ENCODE measurements around the gene PAK1IP1. TPM values are rescaled to one million over a fixed set of nuclear protein-coding genes. Genes with fewer than 3 reads are reported as not detected.

The PAK1IP1 gene
- total RNA-seq, 1 donor from 2014 or later = 18.1 TPM

- no peaks in the 10 kb centered on the region for H3K9me3 Mint-ChIP-seq
- DNase-seq (no peak), ATAC-seq (ENCODE audit: low read depth) (no peak)
- ChIA-PET POLR2A (interaction anchor here (0.6 to 6.4 kb wide), 2 partner anchors 30 to 205 kb away, joined by 9 to 75 read pairs; partner anchors contain the start of genes C6orf52 and PAK1IP1), CTCF (interaction anchor here (1.0 kb wide), 1 partner anchor 215 kb away, joined by 3 read pairs; no protein-coding TSS in a partner anchor)
- no peak for TF ChIP-seq CTCF (IDR thresholded peaks at IDR 0.05)
- no peaks in the 10 kb centered on the region for H3K27me3 Mint-ChIP-seq
- H3K36me3 Mint-ChIP-seq (ENCODE audit: low read depth) = peaks cover 29% of the 10 kb centered on the region
- H3K27ac Mint-ChIP-seq = no peak overlapping the region
- intact Hi-C loops (cut with micrococcal nuclease) = no loop called here
- peaks cover 39% of the 10 kb centered on the region for H3K4me1 Mint-ChIP-seq
- H3K4me3 Mint-ChIP-seq = no peak overlapping the region
These were observed 30.3 kb downstream of the PAK1IP1 start for GRCh38 chr6:10725044-10725443.

- Mint-ChIP-seq H3K9me3 (no peaks in the 10 kb centered on the region), H3K36me3 (ENCODE audit: low read depth) (peaks cover 35% of the 10 kb centered on the region), H3K27me3 (no peaks in the 10 kb centered on the region), H3K27ac (no peak overlapping the region), H3K4me1 (peaks cover 39% of the 10 kb centered on the region), H3K4me3 (no peak overlapping the region)
- POLR2A ChIA-PET = no interaction called here
- no peak for DNase-seq
- CTCF ChIA-PET = no interaction called here
- intact Hi-C loops (cut with micrococcal nuclease) = no loop called here
- ATAC-seq (ENCODE audit: low read depth) = no peak
- TF ChIP-seq CTCF (IDR thresholded peaks at IDR 0.05) = no peak
These were observed 30.9 kb downstream of the PAK1IP1 start for GRCh38 chr6:10725716-10726115.

- POLR2A ChIA-PET = no interaction called here
- ATAC-seq (ENCODE audit: low read depth) = no peak
- peaks cover 36% of the 10 kb centered on the region for H3K36me3 Mint-ChIP-seq (ENCODE audit: low read depth)
- peaks cover 7% of the 10 kb centered on the region for H3K4me1 Mint-ChIP-seq
- no peaks in the 10 kb centered on the region for H3K9me3 Mint-ChIP-seq
- no peak overlapping the region for H3K4me3 Mint-ChIP-seq
- H3K27ac Mint-ChIP-seq = no peak overlapping the region
- CTCF ChIA-PET = no interaction called here
- H3K27me3 Mint-ChIP-seq = no peaks in the 10 kb centered on the region
- intact Hi-C loops (cut with micrococcal nuclease) = no loop called here
- DNase-seq = no peak
- TF ChIP-seq CTCF (IDR thresholded peaks at IDR 0.05) = no peak
These were observed 35.5 kb downstream of the PAK1IP1 start for GRCh38 chr6:10730254-10730653.

- ATAC-seq (ENCODE audit: low read depth) (no peak), DNase-seq (no peak)
- no peak for TF ChIP-seq CTCF (IDR thresholded peaks at IDR 0.05)
- intact Hi-C loops (cut with micrococcal nuclease) = no loop called here
- Mint-ChIP-seq H3K36me3 (ENCODE audit: low read depth) (peaks cover 23% of the 10 kb centered on the region), H3K4me1 (no peaks in the 10 kb centered on the region), H3K27ac (no peak overlapping the region), H3K4me3 (no peak overlapping the region), H3K9me3 (no peaks in the 10 kb centered on the region), H3K27me3 (no peaks in the 10 kb centered on the region)
- POLR2A ChIA-PET = no interaction called here
- CTCF ChIA-PET = no interaction called here
These were observed 38.5 kb downstream of the PAK1IP1 start for GRCh38 chr6:10733151-10733715.

GRCh38 chr6:10733863-10734262, 39.1 kb downstream of the PAK1IP1 start:
- no peaks in the 10 kb centered on the region for H3K9me3 Mint-ChIP-seq
- no peaks in the 10 kb centered on the region for H3K4me1 Mint-ChIP-seq
- H3K36me3 Mint-ChIP-seq (ENCODE audit: low read depth) = peaks cover 17% of the 10 kb centered on the region
- H3K27me3 Mint-ChIP-seq = no peaks in the 10 kb centered on the region
- ChIA-PET CTCF (no interaction called here), POLR2A (no interaction called here)
- DNase-seq (no peak), ATAC-seq (ENCODE audit: low read depth) (no peak)
- TF ChIP-seq CTCF (IDR thresholded peaks at IDR 0.05) = no peak
- H3K27ac Mint-ChIP-seq = no peak overlapping the region
- intact Hi-C loops (cut with micrococcal nuclease) = no loop called here
- no peak overlapping the region for H3K4me3 Mint-ChIP-seq
